HG02571 (cell line): ENCODE measurements around the gene NME1.

Experiments
- ATAC-seq: cut with Tn5 transposase; IDR thresholded peaks from one replicate; pipeline ENCODE4 v1.9.1; 2021; ENCODE audit warnings: mild to moderate bottlenecking, moderate library complexity; ENCODE audit not compliant: unreplicated experiment

Gene NME1

DNA sequence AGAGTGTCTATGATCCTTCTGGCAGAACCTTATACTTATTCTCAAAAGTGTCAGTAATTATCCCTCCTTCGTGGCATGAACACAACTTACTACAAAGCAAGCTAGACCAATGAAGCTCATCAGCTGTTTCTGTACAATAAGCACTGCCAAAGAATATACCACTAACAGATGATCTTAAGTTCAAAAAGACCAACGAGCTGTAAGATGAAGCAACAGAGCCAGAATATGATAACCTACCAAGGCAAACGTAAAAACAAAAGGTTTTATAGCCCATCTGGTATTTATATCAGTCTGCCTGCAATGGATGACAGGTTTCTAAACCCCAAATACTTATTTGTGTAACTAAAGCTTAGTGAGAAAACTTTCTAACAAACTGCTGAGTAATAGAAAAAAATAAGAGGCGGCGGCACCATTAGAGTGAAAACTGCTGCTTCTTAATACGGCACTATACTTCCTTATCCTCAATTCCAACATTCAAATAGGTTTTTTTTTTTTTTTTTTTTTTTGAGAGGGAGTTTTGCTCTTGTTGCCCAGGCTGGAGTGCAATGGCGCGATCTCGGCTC, 35.0 kb downstream of the NME1 start:
- ATAC-seq, result no peak

DNA sequence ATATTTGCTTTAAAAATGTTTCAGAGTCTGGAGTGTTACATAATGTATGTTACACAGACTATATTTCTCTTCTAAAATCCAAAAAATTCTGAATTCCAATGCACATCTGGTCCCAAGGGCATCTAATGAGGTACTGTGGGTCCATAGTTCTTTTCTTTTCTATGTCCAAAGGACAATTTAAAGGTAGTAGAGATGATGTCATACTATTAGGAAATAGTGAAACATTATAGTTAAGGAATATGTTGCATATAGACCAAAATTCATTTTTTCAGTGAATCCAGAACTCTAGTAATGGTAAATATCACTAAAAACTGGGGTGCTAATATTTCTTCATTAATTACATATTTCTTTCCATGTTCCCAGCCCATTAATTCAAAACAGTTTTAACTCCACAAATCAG, 35.8 kb downstream of the NME1 start:
- no peak for ATAC-seq

DNA sequence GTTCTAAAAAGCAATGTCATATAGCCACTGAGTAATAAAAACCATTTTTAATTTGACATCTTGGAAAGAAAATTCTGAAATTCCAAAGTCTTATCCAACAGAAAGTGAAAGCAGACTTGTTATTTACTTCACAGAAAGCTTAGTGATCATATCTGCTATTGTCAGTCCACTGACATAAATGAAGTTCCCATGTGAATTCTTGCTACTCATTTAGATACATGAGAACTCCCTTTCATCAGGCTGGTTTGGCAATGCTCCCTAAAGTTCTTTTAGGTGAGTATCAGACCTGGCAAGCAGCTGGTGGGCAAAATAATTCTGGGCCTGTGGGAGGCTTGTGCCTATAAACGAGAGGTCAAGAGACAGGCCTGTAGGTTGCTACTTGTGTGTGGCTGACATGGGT, 36.3 kb downstream of the NME1 start:
- no peak for ATAC-seq

DNA sequence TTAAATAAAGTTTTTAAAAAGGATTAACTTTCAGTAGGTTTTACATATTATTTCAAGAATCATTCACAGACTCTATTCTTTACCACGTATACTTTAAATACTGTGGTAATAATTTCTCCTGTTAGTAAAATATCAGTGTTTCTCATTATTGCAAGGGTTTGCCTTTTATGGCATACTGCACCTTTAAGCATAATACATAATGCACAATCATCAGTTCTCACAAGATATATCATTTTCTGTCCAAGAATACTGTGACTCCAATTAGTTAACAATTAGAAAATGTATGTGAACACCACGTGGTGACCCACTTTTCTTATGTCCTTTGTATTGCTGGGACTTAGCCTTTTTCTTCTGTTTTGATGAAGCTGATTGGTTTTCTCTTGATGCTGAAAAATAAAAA, 38.5 kb downstream of the NME1 start:
- no peak for ATAC-seq

DNA sequence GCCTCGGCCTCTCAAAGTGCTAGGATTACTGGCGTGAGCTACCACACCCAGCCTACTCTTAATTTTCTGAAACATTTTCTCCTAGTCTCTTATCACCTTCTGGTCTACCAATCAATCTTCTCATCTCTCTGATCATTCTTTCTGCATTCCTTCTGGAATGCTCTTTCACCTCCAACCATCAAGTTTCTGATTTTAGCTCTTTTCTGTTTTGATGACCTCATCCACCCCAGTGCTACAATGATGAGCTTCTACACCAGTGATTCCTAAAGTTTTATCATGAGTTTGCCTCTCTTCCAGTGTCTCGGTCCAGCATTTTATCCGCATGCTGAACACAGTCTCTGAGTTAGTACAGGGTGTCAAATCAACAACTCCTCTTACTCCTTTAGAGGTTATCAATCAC, 44.4 kb downstream of the NME1 start:
- ATAC-seq, result no peak

DNA sequence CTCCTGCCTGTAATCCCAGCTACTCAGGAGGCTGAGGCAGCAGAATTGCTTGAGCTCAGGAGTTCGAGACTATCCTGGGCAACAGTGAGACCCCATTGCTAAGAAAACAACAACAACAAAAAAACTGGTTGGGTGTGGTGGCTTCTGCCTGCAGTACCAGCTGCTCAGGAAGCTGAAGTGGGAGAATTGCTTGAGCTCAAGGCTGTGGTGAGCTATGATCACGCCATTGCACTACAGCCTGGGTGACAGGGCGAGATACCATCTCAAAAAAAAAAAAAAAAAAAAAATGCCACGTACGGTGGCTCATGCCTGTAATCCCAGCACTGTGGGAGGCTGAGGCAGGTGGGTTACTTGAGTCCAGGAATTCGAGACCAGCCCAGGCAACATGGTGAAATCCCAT, 46.9 kb downstream of the NME1 start:
- no peak for ATAC-seq

DNA sequence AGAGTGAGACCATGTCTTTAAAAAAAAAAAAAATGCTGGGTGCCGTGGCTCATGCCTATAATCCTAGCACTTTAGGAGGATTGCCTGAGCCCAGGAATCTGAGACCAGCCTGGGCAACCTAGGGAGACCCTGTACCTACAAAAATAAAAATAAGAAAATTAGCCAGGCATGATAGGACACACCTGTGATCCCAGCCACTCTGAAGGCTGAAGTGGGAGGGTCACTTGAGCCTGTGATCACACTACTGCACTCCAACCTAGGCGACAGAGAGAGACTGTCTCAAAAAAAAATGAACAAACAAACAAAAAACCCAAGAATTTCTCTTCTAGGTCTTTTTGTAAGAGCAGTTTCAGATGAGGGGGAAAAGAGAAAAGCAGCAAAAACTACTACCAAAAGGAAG, 47.5 kb downstream of the NME1 start:
- ATAC-seq, result no peak

DNA sequence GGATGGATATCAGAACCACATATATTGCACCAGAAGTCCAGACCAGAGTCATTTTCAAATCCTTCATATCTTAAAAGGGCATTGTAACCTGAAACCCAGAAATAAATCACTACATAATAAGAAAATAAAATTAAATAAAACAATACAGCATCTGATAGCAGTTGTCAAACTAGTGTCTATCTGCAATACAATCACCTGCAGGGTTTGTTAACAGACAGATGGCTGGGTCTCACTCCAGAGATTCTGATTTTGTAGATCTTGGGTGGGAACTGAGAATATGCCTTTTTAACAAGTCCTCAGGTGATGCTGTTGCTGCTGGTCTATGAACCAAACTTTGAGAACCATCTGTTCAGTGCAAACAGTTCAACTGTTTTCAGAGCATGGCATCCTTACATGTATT, 50.5 kb downstream of the NME1 start:
- no peak for ATAC-seq
